ENCODE results near the gene CSNK2B. TPM values are rescaled to one million over a fixed set of nuclear protein-coding genes. Genes with fewer than 3 reads are reported as not detected.
A peak's percentile ranks its signal among the peaks of the same experiment; 100 is the strongest.

CSNK2B gene
- total and polyA plus RNA-seq, 11 donors = 111 to 323 (median 124) TPM

DNA sequence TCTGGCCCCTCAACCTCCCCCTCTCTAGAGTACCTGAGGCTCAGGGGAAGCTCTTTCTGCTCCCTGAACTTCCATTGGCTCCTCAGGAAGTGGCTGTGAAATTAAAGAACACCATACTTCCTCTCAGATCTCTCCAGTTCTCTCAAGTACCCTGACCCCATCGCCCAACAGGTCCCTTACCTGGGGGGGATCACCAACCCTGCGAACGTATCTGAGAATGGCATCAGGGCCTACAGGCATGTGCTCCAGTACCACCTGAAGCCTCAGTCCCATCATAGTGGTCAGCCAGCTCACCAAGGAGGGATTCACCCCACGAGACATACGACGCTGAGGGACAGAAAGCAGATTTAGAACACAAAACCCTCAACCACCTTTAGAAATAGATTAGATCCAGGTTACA, 25.3 kb upstream of the CSNK2B start:
- H3K36me3 ChIP-seq = peaks cover 4 to 100% (median 100%) of the 10 kb centered on the region in 9 donors
- no peaks in the 10 kb centered on the region for H3K27me3 ChIP-seq
- H3K9me3 ChIP-seq = no peaks in the 10 kb centered on the region
- DNase-seq = no peak
- TF ChIP-seq, protein P1, sequence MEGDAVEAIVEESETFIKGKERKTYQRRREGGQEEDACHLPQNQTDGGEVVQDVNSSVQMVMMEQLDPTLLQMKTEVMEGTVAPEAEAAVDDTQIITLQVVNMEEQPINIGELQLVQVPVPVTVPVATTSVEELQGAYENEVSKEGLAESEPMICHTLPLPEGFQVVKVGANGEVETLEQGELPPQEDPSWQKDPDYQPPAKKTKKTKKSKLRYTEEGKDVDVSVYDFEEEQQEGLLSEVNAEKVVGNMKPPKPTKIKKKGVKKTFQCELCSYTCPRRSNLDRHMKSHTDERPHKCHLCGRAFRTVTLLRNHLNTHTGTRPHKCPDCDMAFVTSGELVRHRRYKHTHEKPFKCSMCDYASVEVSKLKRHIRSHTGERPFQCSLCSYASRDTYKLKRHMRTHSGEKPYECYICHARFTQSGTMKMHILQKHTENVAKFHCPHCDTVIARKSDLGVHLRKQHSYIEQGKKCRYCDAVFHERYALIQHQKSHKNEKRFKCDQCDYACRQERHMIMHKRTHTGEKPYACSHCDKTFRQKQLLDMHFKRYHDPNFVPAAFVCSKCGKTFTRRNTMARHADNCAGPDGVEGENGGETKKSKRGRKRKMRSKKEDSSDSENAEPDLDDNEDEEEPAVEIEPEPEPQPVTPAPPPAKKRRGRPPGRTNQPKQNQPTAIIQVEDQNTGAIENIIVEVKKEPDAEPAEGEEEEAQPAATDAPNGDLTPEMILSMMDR (IDR thresholded peaks at IDR 0.05) = no peak
- no peak for TF ChIP-seq POLR2A (IDR thresholded peaks at IDR 0.05)
- no peak for ATAC-seq
- 95 to 99% (median 98%) methylated on average over 6 of the region's 6 CpGs for WGBS, 4 donors
- intact Hi-C loops (cut with DNase I) = no loop called here
- no peaks in the 10 kb centered on the region for H3K4me1 ChIP-seq
- no peak overlapping the region for H3K4me3 ChIP-seq
- no peak overlapping the region for H3K27ac ChIP-seq

DNA sequence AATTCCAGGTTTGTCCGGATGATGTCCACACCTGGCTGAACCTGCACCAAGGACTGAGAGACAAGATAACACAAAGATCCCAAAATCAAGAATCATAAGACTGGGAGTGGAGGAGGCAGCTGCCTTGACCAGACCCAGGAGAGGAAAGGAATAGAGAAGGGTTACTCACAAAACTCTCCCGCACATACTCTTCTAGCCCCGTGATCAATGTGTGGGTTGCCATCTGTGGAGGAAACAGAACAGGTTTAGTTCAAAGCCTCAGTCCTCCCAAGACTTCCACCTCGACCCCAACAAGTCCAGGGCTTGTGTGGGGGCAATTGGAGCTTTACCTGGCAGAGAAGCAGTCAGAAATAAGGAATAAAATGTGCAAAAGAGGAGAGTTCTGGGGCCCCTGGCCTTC, 24.5 kb upstream of the CSNK2B start:
- Histone ChIP-seq H3K36me3 (peaks cover 4 to 100% (median 100%) of the 10 kb centered on the region in 9 donors), H3K4me1 (no peaks in the 10 kb centered on the region), H3K27ac (no peak overlapping the region), H3K4me3 (no peak overlapping the region), H3K27me3 (no peaks in the 10 kb centered on the region), H3K9me3 (no peaks in the 10 kb centered on the region)
- intact Hi-C loops (cut with DNase I) = no loop called here
- TF ChIP-seq POLR2A (IDR thresholded peaks at IDR 0.05) = no peak
- TF ChIP-seq, protein P1 (IDR thresholded peaks at IDR 0.05) = no peak
- DNase-seq = no peak
- 93 to 95% (median 94%) methylated on average over 4 of the region's 4 CpGs for WGBS, 4 donors
- ATAC-seq = no peak

GRCh38 chr6:31642798-31643570, 22.9 kb upstream of the CSNK2B start:
- TF ChIP-seq, protein P1 (IDR thresholded peaks at IDR 0.05) = no peak
- TF ChIP-seq POLR2A (IDR thresholded peaks at IDR 0.05) = no peak
- H3K9me3 ChIP-seq = no peaks in the 10 kb centered on the region
- peak overlapping the region in 1 of 12 donors; percentile 2 for H3K27ac ChIP-seq
- H3K27me3 ChIP-seq = no peaks in the 10 kb centered on the region
- H3K4me3 ChIP-seq = no peak overlapping the region
- ATAC-seq (no peak), DNase-seq (no peak)
- no peaks in the 10 kb centered on the region for H3K4me1 ChIP-seq
- peaks cover 4 to 100% (median 100%) of the 10 kb centered on the region in 9 donors for H3K36me3 ChIP-seq
- 89 to 94% (median 91%) methylated on average over 6 of the region's 6 CpGs for WGBS, 4 donors
- intact Hi-C loops (cut with DNase I) = loop anchor here in 1 of 10 donors (2.0 kb wide), 1 partner anchor 16 kb away; no protein-coding TSS in a partner anchor

DNA sequence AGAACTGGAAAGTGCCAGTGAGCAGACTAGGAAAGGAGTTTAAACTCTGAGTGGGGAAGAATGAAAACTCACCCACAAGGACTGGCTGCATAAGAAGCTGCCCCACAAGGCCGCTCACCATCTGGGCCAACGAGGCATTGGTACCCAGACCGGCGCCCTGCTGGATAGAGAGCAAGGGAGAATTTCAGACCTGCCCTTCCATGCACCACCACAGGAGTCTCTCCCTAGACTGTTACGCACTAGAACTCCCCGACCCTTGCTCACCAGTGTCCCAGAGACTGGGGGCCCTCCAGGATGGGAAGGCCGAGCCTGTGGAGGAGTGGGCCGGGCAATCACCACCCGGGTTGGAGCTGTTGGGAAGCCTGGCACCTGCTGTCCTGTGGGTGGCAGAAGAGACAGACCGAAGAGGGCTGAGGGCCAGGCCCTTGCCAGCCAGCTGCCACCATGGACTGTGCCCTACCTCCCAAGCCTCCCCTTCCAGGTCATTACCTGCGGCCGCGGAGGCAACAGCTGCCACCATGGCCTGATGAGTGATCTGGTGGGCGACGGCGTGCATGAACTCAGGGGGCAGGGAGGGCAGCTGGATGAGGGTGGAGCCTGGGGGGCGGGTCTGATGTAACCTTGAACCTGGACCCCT, 21.9 kb upstream of the CSNK2B start:
- Histone ChIP-seq H3K27ac (no peak overlapping the region), H3K36me3 (peaks cover 4 to 100% (median 100%) of the 10 kb centered on the region in 9 donors), H3K4me1 (no peaks in the 10 kb centered on the region), H3K4me3 (no peak overlapping the region), H3K9me3 (no peaks in the 10 kb centered on the region), H3K27me3 (no peaks in the 10 kb centered on the region)
- DNase-seq = no peak
- ATAC-seq = peak in 1 of 4 donors; percentile 4
- TF ChIP-seq, protein P1 (IDR thresholded peaks at IDR 0.05) = no peak
- TF ChIP-seq POLR2A (IDR thresholded peaks at IDR 0.05) = no peak
- intact Hi-C loops (cut with DNase I) = loop anchor here in 1 of 10 donors (2.0 kb wide), 1 partner anchor 17 kb away; no protein-coding TSS in a partner anchor
- 88 to 93% (median 91%) methylated on average over 16 to 17 of the region's 17 CpGs for WGBS, 4 donors
